ENCODE measurements around the gene HADH.
A peak's percentile ranks its signal among the peaks of the same experiment; 100 is the strongest.
"Not testable (repeated sequence)": the region's sequence is repeated elsewhere in the genome, so short reads cannot be mapped to it uniquely, and the experiment has no call there.

HADH gene

DNA sequence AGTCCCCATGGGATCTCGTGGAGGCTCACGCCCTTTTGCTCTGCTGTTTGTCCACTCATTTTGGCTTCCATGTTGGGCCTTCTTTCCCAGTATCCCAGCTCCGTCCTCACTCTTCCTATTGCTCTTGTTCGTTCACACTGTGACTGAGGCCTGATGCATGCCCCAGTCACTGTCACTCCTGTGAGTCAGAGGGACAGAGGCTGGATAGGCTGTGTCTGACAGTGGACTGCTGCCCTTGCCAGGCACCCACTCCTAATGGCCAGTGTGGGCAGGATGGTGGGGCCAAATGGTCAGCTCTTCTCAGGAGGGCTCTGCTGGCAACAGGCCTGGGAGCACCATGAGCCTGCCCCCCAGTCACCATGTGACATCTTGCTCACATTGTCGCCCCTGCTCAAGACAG is 40.0 kb downstream of the HADH start:
- FAIRE-seq (no peak), DNase-seq (ENCODE audit: insufficient read length, low spot score) (no peak)

DNA sequence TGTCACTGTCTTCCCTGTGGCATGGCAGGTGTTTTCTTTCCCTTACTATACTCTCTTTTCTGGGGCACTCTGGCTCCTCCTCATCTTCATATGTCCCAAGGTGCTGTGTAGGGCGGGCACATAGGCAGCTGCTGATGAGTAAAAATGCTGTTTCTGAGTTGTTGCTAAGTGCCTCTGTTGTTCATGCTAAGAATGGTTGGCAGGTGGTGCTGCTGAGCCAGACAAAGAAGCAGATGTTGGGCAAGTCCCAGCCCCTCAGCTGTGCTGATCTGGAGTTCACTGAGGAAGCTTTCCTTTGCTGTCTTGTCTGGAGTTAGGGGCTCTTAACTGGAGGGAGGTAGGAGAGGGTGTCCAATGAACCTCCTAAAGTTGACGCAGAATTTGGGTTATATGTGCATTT is 40.6 kb downstream of the HADH start:
- FAIRE-seq (no peak), DNase-seq (ENCODE audit: insufficient read length, low spot score) (peak; percentile 5)

DNA sequence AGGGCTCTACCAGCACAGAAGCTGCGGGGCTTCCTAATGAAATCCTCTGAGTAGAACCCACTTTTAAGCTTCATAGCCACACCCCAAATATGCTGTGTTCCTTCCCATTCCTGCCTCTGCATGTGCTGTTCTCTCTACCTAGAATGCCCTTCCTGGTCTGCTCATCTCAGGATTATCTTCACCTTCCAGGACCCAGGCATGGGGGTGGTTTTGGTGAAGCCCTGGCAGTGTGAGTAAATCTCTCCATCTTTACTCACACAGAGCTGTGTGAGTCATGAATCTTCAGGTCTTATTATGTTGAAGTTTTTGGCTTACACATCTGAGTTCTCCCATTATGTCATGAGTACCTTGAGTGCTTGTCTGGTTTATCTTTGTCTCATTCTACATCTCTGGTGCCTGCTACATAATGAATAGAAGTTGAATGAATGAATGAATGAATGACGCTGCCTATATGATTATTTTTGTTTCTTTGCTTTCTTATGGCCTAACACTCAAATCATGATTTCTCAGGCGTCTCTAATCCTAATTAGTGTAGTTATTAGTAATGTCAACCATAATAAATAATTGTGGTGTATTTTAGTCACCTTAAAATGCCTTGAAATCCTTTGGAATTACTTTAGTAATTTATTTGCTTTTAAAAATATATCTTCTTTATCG is 41.9 kb downstream of the HADH start:
- FAIRE-seq (no peak), DNase-seq (ENCODE audit: insufficient read length, low spot score) (no peak)

DNA sequence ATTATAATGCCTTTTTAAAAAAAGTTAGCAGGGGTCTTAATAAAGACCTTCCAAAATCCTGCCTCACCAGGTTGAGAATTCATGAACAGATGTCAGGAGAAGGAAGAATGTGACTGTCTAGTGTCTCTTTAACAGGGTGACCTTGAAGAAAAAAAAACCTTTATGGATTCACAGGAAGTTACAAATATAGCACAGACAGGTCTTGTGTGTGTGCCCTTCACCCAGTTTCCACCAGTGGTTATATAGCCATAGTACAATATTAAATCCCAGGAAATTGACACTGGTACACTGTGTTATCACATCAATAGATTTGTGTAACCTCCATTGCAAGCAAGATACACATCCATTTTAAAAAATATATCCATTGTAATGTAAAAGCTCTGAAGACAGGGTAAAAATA is 43.7 kb downstream of the HADH start:
- DNase-seq (ENCODE audit: insufficient read length, low spot score) = no peak
- no peak for FAIRE-seq

DNA sequence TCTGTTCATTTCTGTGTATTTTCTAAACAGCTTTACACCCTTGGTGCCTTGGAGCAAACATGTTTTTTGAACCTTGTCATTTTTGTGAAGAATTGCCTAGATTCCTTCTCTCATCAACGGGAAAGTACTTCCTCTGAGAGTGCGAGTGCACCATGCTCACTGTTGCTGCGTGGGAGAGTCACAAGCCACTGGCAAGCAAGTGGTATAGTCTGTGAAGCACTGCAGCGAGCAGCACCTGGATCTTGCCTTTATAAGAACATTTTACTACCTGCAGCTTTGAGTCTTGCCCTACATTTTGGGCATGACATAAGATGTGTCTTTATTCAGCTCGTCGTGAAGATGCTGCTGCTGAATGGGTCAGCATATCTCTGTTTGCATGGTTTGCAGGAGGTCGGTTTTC is 44.9 kb downstream of the HADH start:
- DNase-seq (ENCODE audit: insufficient read length, low spot score) = no peak
- FAIRE-seq = no peak

DNA sequence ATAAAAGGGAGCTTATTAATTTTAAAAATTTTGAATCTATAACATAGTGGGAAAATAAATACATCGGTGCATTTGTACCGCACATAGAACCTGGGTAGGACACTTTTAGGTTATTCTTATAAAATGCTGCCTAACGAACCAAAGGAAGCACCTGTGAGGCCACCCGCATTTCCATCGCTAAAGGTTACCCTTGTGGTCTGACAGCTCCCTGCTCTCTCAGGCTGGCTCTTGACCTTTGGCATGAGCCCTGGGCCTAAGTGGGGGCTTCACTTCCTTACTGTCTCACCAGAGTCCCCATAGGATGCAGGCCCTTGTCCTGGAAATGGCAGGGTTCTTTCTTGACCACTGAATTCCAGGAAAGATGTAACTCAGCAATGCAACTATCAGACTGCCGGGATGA is 46.0 kb downstream of the HADH start:
- DNase-seq (ENCODE audit: insufficient read length, low spot score) (no peak), FAIRE-seq (no peak)

DNA sequence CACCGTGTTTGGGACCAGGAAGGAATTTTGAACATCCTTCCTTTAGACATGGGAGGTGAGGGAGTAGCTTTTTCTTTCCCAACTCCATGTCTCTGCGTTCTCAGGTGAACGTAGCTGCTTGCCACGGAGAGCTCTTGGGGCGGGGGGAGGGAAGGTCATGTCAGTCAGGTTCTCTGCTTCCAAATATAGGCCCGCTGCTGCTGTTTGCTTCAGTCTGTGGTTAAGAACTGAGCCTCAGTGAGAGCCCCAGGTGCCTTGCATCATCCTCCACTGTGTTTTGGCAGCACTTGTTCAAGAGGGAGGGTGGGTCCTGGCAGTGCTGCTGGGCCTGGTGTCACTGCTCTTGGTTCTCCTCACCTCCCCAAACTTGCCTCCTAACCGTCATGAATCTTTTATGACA is 46.5 kb downstream of the HADH start:
- FAIRE-seq = no peak
- DNase-seq (ENCODE audit: insufficient read length, low spot score) = no peak

DNA sequence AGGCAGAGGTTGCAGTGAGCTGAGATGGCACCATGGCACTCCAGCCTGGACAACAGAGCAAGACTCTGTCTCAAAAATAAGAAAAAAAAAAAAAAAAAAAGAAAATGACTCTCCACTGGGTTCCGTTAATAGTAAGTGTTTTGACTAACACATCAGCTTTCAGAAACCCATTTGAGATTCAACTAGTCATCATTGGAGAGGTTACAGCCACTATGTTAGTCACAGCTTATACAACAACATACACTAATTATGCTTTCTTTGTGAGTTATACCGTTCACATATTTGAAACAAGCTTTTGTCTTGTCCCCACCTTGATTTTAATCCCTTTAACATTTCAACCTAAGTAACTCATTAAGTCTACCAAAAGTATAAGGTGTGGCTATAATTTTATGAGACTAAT is 48.2 kb downstream of the HADH start:
- no peak for FAIRE-seq
- no peak for DNase-seq (ENCODE audit: insufficient read length, low spot score)

DNA sequence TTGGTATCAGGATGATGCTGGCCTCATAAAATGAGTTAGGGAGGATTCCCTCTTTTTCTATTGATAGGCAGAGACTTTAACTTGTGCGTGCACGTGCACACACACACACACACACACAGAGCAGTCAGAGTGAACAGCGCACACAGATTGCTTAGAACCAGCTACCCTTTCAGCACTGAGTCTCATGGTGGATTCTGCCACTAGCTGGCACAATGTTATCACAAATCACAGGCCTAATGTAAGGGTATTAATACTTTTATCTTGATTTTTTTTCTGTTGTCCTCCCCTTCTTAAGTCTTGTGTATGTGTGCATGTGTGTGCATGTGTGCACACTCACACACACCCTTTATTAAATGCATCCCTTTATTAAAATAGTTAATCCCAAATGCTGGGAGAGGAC is 53.2 kb downstream of the HADH start:
- FAIRE-seq (no peak), DNase-seq (ENCODE audit: insufficient read length, low spot score) (no peak)

DNA sequence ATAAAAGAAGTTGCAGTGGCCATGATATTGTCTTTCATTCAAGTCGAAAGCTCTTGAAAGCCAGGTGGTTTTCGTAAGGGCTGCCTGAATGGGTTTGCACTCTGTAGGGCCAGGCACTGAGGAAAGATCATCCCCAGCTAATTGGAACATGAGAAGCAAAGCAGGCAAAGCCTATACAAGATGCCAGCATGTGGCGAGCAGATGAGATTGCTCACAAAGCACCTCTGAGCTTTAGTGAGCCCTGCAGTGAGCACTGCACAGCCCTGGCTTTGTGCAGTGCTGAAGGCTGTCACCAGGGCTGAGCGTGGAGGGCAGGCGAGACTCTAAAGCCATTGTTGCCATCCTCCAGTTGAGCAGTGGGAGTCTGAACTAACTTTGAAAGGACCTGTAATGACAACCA is 53.8 kb downstream of the HADH start:
- FAIRE-seq (no peak), DNase-seq (ENCODE audit: insufficient read length, low spot score) (no peak)

DNA sequence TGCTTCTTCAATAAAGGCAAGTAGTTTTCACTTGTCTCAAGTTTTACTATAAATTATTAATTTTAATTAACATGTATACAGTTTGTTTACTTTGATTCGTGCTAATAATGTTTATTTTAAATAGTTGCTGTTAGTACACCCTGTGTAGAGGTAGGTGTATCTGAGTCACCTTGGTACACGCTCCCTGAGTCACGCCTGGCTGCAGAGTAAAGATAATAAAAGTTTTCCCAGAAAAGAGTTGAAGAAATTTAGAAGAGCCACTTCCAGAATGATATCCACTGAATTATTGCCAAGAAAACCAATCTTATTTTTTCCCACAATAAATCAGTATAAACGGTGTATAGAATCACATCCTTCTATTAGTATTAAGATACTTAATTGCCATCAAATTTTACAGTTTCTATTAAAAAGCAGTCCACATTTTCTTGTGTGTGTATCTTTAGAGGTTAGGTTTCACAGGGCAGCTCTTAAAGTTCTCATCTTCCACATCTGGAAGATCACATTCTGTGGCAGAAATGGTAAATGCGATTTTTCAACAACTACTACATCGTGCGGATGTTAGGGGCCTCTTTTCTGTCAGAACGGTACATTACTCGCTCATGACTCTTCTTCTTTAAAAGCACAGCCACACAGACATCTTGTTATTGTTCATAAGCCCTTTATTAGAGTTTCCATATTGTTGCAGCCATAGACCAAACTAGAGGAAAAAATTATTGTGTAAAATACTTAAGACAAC is 55.4 kb downstream of the HADH start:
- FAIRE-seq (no peak), DNase-seq (ENCODE audit: insufficient read length, low spot score) (no peak)

DNA sequence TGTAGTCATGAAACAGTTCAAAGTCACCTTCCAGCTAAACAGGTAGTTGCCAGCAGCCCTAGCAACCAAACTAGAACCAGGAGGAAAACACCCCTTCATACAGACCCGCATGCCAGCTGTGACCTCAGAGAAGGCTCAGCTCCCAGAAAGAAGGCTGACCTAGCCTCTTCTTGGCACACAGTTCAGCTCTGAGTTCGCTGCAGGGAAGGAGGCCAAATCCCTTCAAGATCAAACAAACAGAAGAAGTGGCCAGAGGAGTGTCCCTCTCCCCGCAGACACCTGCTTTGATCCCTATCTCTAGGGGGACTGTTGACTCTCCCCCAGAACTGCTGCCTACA is 56.0 kb downstream of the HADH start:
- DNase-seq (ENCODE audit: insufficient read length, low spot score) (no peak), FAIRE-seq (no peak)

DNA sequence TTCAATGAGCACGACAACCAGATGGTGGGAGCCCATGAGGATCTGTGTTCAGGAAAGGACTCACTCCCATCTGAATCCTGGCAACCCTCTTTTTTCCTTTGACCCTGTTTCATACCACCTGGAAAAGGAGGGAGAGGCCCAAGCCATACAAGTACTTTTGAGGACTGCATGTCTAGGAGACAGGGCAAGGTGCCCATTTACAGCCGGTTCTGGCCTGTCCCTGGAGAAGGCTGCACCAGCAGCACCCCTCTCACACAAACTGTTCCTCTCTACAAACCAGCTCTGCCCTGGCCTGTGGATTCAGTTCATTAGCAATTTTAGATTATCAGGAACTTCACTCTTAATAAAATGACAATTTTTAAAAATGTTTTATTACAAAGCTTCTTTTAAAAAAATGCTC is 57.5 kb downstream of the HADH start:
- no peak for FAIRE-seq

DNA sequence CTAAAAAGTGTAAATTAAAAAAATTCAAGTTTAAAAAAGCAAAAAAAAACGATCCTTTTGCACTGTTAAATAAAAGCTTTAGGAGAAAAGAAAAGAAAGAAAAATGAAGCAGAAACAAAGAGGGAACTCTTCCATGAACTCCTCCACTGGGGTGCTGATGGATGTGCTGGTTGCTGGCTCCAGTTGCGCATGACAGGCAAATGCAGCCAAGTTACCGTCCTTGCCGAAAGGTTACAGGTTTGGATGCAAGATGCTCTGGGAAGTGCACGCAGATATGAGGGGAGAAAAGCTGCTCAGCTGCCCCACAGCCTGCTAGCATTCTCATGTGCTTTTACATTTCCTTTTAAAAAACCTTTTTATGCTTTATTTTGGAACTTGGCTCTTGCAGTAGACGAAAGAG is 58.5 kb downstream of the HADH start:
- FAIRE-seq = no peak

More for the DNA sequence above, 57.5 kb downstream of the HADH start:
- no peak for DNase-seq (ENCODE audit: insufficient read length, low spot score)

DNA sequence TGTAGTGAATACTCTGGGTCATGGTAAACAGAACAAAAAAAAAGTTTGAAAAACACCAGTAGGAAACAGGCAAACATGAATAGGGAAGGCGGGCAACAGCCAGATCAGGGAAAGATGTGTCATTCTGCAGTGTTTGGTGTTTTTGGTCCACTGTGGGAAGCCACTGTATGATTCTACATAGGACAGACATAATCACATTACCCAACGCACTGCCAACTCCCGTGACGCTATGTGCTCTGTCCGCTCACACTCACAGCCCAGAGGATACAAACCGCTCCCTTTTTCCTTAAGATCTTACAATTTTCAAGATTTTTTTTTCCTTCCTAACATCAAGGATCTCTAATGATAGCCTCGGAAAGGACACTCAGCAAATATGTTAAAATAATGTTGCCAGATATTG is 59.3 kb downstream of the HADH start:
- no peak for FAIRE-seq

More for the DNA sequence above, 58.5 kb downstream of the HADH start:
- no peak for DNase-seq (ENCODE audit: insufficient read length, low spot score)

DNA sequence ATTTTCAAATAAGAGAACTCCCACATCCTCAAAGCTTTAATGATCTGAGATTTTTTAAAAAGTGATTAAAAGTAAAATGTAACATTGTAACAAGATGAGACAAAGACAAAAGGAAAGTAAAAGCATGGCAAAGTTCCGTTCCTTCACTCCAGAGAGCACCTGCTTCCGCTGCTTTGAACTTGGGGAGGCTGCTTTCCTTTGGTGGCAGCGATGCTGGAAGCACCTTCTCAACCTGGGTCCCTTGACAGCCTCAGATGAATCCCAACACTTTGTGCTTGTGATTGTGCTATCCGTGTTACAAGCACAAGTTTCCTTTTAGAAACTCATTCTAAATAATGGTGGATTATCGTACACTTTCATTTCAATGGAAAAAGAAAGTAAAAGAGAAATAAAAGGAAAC is 59.7 kb downstream of the HADH start:
- DNase-seq (ENCODE audit: insufficient read length, low spot score) (no peak), FAIRE-seq (no peak)

More for the DNA sequence above, 59.3 kb downstream of the HADH start:
- DNase-seq (ENCODE audit: insufficient read length, low spot score) = no peak

DNA sequence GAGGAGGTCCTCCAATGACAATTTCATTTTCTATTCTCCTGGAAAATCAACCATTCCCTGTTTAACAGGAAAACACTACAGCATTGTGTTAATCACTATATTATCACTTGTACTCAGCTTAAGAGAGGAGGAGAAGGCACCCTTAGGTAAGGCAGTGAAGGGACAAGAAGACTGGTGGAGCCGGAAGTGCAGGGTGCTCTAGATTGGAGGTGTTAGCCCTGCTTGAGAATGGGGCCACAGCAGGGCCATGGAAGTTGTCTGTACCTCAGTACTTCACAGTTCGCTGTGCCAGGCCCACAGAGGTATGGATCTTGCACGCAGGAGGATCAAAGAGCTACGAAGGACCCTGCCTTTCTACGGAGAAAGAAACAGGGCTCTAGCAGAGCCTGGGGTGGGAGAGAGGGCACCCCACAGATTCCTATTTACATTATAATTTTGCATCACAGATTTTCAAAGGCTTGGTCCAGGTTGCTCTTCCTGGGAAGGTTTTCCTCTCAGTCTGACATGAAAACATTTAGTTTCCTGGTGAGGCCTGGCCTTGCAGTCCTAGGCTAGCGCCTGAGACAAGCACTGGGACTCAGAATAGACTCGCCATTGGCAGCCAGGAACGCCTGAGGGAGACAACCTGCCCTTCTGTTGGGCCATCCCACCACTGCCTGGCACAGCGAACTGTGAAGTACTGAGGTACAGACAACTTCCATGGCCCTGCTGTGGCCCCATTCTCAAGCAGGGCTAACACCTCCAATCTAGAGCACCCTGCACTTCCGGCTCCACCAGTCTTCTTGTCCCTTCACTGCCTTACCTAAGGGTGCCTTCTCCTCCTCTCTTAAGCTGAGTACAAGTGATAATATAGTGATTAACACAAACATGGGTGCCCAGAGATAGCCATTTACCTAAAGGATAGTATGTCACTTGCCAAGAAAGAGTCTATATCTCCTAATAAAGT is 60.8 kb downstream of the HADH start:
- DNase-seq (ENCODE audit: insufficient read length, low spot score); FAIRE-seq: not testable (repeated sequence)

DNA sequence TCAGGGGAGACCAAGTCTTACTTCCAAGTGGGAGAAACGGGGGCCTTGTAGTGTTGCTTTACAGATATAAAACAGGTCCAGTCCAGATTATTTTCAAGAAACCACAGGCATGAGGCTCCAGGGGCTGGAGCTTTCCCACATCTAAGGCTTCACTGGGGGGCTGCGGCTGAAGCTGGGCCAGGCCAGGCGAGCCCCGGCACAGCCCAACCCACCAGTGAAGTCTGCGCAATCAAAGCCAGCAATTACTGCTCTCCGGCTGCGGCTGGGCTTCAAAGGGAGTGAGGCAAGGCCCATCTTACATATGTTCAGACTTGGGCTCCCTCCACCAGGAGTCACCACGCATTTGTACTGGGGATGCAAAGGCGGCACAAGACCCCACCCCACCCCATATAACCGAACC is 61.7 kb downstream of the HADH start:
- no peak for DNase-seq (ENCODE audit: insufficient read length, low spot score)
- no peak for FAIRE-seq

DNA sequence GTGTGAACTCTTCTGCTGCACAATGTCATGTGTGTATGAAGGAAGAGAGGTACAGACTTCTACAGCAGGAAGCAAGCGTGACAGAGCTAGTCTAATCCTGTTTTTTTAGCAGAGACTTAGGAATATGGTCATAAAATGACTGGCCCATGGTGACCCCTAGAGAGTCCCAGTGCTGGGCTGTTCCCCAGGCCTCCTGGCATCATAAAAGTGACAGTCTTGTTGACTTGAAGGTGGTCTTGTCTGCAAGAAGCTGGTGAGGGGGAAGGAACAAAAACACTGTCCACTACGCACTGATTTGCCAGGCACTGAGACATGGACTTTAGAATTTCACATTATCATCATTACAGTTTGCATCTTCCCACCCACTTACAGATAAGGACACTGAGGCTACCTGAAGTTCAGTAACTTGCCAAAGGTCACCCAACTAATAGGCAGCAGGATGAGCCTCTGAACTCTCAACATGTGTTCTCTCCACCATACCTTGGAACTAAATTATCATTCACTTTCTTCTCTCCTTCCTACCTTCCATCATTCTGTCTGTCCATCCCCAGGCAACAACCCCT is 63.0 kb downstream of the HADH start:
- FAIRE-seq (no peak), DNase-seq (ENCODE audit: insufficient read length, low spot score) (no peak)

DNA sequence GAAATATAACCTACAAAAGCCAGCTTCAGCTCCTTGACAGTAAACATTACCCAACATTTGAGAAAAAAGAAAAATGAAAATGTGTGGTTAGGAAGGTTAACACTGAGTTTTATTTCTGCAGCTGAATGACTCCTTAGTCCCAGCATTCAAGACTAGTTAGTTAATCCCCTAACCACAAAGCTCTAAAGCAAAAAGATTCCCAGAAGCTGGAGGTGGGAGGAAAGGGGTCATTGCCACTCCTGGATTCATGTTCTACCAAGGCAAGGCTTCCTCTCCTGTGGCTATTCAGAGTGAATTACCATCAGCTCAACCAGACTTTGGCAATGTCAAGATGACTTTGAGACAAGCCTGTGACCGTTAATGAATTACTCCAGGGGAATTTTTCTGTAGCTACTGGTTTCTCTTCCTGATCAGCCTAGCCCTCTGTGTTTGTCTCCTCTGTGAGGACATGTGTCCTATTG is 63.6 kb downstream of the HADH start:
- DNase-seq (ENCODE audit: insufficient read length, low spot score) (no peak), FAIRE-seq (no peak)

DNA sequence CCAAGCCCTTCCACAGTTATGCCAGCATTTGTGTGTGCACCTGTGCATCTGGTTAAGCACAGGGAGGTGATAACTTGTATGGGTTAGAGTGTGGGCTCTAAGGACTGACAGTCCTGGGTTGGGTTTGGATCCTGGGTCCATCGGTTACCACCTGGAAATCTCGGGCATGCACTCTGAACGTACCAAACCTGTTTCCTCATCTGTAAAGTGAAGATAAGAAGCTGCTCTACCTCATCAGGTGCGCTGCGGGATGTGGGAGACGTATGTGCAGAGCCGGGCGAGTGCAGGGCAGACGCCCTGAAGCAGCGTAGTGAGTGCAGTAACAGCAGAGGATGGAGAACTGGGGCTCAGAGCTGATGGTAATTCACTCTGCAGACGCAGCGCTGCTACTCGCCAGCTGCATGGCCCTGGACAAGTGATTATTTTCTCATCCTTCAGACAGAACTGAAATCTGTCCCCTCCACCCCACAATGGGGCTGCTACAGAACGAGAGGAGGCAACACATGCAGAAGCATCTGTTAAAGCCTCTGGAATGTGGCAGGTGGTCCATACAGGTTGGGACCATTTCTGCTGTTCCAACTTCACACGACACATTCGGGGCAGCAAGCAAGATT is 64.4 kb downstream of the HADH start:
- no peak for DNase-seq (ENCODE audit: insufficient read length, low spot score)
- FAIRE-seq = no peak

Measured in HTR-8/SVneo (cell line).